Measurements from ENCODE around the gene HIVEP2.

Gene HIVEP2

GRCh38 chr6:142838821-142839685, 105.9 kb downstream of the HIVEP2 start:
- DNase-seq: no peak

DNA sequence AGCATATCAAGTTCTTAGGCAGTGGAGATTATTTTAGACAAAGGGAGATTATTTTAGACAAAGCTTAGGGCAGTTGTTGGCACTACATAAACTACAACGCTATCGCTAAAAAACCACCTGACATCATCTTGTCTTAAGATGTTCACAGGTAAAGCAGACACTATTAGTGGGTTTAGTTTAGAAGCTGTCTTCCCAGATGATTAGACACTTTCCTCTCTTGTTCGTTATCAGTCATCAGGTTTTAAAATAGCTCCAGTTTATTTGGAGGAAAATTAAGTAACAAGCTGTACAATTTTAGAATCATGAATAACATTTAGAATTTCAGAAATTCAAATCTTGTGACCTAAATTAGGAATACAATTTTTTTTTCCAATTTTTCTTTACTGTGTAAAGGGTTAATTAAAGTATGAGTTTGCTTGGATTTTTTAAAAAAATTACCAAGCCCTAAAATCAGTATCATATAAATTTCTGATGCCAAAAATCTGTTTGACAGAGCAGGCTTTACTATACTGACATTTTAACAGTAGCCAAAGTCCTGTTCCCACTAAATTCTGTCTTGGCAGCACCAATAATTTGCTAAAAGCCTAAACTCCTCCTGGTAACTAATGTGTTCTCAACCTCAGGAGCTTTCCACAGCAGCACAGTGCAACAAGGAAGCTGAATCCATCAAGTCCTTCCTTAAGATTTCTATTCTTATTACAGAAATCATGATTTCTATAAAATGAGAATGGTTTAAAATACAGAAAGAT, 109.0 kb downstream of the HIVEP2 start:
- no peak for DNase-seq

DNA sequence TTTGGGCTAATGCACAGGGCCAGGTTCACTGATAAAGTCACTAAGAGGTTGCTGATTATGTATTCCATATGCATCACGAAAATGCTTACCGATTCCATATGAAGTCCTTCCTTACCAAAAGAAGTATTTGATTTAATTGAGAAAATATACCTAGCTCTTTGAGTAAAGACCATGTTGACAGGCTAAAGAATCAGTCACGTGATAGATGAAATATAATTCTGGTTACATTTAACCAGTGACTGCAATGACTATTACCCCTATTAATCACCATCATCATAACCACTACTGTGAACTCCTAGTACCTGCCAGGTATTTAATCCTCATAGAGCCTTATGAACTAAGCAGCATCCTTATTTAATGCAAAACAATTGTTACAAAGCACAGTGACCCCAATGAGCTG, 110.1 kb downstream of the HIVEP2 start:
- no peak for DNase-seq

GRCh38 chr6:142833798-142834197, 111.2 kb downstream of the HIVEP2 start:
- DNase-seq: no peak

DNA sequence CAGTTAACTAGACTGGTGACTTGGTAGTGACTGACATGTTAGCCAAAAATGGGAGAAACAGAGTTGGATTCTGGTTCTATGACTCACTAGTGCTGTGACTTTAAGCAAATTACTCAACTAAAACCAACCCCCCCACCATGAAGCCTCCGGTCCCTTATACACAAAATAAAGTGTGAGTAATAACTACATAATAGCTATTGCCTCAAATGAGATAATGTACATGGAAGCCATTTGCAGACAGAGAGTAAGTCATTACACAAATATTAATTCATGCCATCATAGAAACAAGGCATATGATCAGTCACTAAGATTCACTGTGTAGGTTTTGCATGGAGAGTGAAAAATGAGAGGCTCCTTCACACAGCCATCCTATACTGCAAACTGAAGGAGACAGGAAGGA, 111.9 kb downstream of the HIVEP2 start:
- no peak for DNase-seq

DNA sequence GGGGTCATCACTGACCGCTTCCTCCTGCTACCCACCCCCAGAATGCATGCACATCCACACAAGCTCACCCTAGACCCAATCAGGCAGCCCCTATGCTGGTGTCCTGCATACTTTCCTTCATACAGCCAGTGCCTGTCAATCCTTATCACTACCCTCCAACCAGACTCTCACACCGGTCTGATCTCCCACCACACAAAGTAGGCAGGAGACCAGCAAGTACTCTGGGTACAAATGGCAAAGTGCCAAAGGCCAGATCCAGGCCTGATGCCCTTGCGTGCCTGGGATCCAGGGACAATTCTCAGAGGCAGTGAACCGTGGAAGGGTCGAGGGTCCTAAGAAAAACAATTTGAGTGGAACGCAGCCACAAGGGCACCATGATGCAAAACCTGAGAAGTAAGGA, 114.2 kb downstream of the HIVEP2 start:
- no peak for DNase-seq

GRCh38 chr6:142830116-142830710, 114.8 kb downstream of the HIVEP2 start:
- no peak for DNase-seq

- no peak for DNase-seq
These were observed 115.4 kb downstream of the HIVEP2 start for GRCh38 chr6:142829556-142829955.

DNA sequence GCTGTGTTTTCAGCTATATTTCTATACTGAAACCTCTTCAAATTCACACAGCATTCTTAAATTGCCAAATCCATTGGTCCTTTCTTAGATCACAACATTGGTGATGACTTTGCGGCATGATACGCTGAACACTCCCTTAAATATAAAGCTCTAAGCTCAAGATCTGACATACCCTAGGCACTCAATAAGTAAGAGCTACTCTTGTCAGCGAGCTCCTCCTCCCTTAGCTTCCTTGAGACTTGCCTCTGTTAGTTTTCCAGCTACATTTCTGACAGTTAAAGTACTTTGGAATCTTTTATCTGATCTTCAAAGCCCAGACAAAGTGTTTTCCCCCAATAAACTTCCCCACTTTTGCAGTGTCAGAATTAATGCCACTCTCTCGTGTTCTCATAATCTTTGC, 117.0 kb downstream of the HIVEP2 start:
- no peak for DNase-seq

GRCh38 chr6:142827369-142827768, 117.6 kb downstream of the HIVEP2 start:
- DNase-seq: no peak

GRCh38 chr6:142825760-142826159, 119.2 kb downstream of the HIVEP2 start:
- no peak for DNase-seq

DNA sequence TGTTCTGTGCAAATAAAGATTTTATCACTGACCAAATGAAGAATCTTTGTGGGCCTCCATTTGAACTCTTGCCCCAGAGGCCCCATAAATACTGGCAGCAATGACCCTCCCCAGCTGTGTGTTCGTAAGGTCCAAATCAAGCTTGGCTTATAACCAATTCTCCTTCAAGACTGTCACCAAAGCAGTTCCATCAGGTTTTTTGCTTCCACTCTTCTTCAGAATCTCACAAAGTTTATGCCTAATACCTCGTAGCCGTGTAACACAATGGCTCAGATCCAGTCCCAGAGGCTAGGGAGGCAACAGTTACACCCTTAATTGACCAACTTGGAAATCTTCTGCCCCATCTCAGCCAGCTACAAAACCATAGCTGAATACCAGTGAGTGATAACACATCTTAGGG, 120.5 kb downstream of the HIVEP2 start:
- no peak for DNase-seq

GRCh38 chr6:142823256-142823902, 121.6 kb downstream of the HIVEP2 start:
- no peak for DNase-seq

DNA sequence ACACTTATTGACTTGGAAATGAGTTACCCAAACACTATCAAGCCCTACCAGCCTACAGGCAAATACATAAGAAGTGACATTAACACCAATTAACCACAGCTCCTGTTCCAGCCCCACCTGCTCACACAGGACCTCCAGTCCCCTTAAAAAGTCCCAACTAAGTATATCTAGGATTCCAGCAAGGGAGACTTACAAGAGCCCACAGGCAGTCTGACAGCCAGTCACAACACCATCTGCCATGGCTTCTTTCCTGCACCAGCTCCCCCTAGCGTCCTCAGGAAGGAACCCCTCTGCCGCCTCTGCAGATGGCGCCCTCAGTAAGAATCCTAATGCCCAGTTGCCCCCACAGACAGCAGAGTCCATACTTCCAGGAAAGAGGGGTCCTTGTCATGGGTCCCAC, 122.1 kb downstream of the HIVEP2 start:
- no peak for DNase-seq

- DNase-seq: no peak
These were observed 122.6 kb downstream of the HIVEP2 start for GRCh38 chr6:142822383-142822782.

DNA sequence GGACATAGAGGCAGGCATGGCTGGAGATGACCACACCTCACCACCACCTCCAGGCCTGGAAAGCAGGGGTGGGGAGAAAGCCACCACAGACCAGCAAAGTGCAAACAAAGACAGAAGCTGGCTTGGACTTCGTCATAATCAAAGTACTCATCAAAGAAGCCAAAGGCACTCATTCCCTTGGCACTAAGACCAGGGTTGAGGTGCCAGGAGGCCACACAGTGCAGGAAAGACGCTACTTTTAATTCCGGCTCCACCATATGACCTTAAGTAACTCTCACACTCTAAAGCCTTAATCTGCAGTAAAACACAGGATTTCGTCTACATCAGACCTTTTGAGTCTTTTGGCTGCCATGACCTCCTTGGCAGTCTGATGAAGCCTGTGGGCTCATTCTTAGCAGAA, 123.1 kb downstream of the HIVEP2 start:
- DNase-seq: no peak

GRCh38 chr6:142821164-142821716, 123.7 kb downstream of the HIVEP2 start:
- DNase-seq: no peak

DNA sequence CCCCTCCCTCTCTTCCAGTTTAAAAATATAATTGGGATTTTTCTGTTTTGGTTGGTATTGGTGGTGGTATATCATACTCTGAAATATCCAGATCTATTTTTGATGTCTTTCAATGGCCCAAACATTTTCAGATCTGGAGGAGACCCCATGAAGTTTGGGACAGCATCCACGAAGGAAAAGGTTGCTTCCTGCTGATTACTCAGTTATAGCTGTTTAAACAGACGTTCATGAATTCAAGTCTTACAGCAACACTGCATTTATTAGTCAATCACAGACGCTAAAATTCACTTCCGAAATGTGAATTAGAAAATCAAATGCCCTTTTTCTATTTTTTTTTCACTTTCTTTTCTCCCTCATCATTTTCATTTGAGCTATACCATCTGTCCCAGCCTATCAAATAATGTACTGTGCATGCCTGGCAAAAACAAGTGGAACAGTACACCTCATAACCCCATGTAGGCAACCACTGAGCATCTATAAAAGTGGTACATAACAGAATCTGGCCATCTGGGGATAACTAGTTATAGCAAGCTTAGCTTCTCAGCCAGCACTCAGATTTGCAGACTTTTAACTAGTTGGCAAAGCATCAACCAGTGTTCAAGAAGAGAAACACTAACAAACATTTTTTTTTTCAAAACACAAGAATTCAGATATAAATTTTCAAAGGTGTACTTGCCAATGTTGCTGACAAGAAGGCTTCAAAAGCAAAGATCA, 124.5 kb downstream of the HIVEP2 start:
- no peak for DNase-seq

- DNase-seq: peak; percentile 66
These were observed 125.2 kb downstream of the HIVEP2 start for GRCh38 chr6:142819603-142820337.

- no peak for DNase-seq
These were observed 128.5 kb downstream of the HIVEP2 start for GRCh38 chr6:142816486-142816885.

DNA sequence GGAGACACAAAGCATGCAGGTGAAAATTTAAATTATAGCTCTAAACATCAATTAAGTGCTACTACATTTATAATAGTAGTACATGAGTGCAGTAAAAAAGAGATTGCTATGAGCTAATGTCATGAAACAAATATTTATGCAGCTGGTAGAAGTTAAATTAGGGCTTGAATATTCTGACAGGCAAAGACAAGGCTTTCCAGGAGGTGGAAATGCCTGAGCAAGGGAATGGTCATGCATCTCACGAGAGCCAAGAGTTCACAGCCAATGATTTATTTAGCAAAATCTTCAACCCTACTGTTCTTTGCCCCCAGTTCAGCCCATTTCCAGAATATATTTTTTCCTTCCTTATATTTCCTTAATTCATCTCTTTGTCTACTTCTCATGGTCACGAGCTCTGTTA, 128.9 kb downstream of the HIVEP2 start:
- no peak for DNase-seq

- DNase-seq: no peak
These were observed 133.1 kb downstream of the HIVEP2 start for GRCh38 chr6:142811923-142812322.

All from right hindlimb (tissue), 1 donor.